Activated naive CD4-positive, alpha-beta T cell treated with anti-CD3 and anti-CD28 coated beads, Interleukin-2, amount 50 U/mL, for 24 hours (primary cell): Measurements from ENCODE around the gene AP3B1.

Experiments used
- H3K27ac Mint-ChIP-seq: one replicate; pipeline ENCODE4 v1.8.0; 2021; ENCODE audit warnings: mild to moderate bottlenecking, mixed read lengths
- H3K27me3 Mint-ChIP-seq: one replicate; pipeline ENCODE4 v1.8.0; 2021; ENCODE audit warnings: mixed read lengths
- H3K36me3 Mint-ChIP-seq: one replicate; pipeline ENCODE4 v1.8.0; 2021; ENCODE audit warnings: mixed read lengths
- H3K4me1 Mint-ChIP-seq: one replicate; pipeline ENCODE4 v1.8.0; 2021; ENCODE audit warnings: mixed read lengths
- H3K4me3 Mint-ChIP-seq: one replicate; pipeline ENCODE4 v1.8.0; 2021; ENCODE audit warnings: mild to moderate bottlenecking, mixed read lengths
- H3K9me3 Mint-ChIP-seq: one replicate; pipeline ENCODE4 v1.8.0; 2021; ENCODE audit warnings: mixed read lengths

AP3B1 gene

GRCh38 chr5:77986261-77986660 lies 308.2 kb downstream of the AP3B1 start:
- Mint-ChIP-seq H3K27ac (no peak overlapping the region), H3K9me3 (no peaks in the 10 kb centered on the region), H3K27me3 (no peaks in the 10 kb centered on the region), H3K36me3 (no peaks in the 10 kb centered on the region), H3K4me1 (no peaks in the 10 kb centered on the region), H3K4me3 (no peak overlapping the region)

- Mint-ChIP-seq H3K4me1 (no peaks in the 10 kb centered on the region), H3K27ac (no peak overlapping the region), H3K27me3 (peaks cover 2% of the 10 kb centered on the region), H3K36me3 (no peaks in the 10 kb centered on the region), H3K4me3 (no peak overlapping the region), H3K9me3 (no peaks in the 10 kb centered on the region)
Observed at GRCh38 chr5:77985247-77985646, 309.3 kb downstream of the AP3B1 start.

GRCh38 chr5:77984587-77984986 lies 309.9 kb downstream of the AP3B1 start:
- Mint-ChIP-seq H3K4me1 (no peaks in the 10 kb centered on the region), H3K27me3 (peaks cover 4% of the 10 kb centered on the region), H3K9me3 (no peaks in the 10 kb centered on the region), H3K4me3 (no peak overlapping the region), H3K36me3 (no peaks in the 10 kb centered on the region), H3K27ac (no peak overlapping the region)

- peaks cover 8% of the 10 kb centered on the region for H3K27me3 Mint-ChIP-seq
- H3K9me3 Mint-ChIP-seq, result no peaks in the 10 kb centered on the region
- no peak overlapping the region for H3K4me3 Mint-ChIP-seq
- H3K36me3 Mint-ChIP-seq, result no peaks in the 10 kb centered on the region
- no peaks in the 10 kb centered on the region for H3K4me1 Mint-ChIP-seq
- H3K27ac Mint-ChIP-seq, result no peak overlapping the region
Observed at GRCh38 chr5:77983482-77984199, 310.9 kb downstream of the AP3B1 start.

- H3K36me3 Mint-ChIP-seq, result peaks cover 5% of the 10 kb centered on the region
- H3K9me3 Mint-ChIP-seq, result no peaks in the 10 kb centered on the region
- no peak overlapping the region for H3K4me3 Mint-ChIP-seq
- peaks cover 12% of the 10 kb centered on the region for H3K27me3 Mint-ChIP-seq
- H3K4me1 Mint-ChIP-seq, result no peaks in the 10 kb centered on the region
- no peak overlapping the region for H3K27ac Mint-ChIP-seq
Observed at GRCh38 chr5:77981820-77982219, 312.7 kb downstream of the AP3B1 start.

- peaks cover 5% of the 10 kb centered on the region for H3K36me3 Mint-ChIP-seq
- H3K4me1 Mint-ChIP-seq, result peaks cover 14% of the 10 kb centered on the region
- H3K9me3 Mint-ChIP-seq, result no peaks in the 10 kb centered on the region
- H3K4me3 Mint-ChIP-seq, result no peak overlapping the region
- peaks cover 43% of the 10 kb centered on the region for H3K27me3 Mint-ChIP-seq
- no peak overlapping the region for H3K27ac Mint-ChIP-seq
Observed at GRCh38 chr5:77974576-77974975, 319.9 kb downstream of the AP3B1 start.

- H3K27ac Mint-ChIP-seq, result no peak overlapping the region
- peaks cover 14% of the 10 kb centered on the region for H3K4me1 Mint-ChIP-seq
- peaks cover 5% of the 10 kb centered on the region for H3K36me3 Mint-ChIP-seq
- peaks cover 41% of the 10 kb centered on the region for H3K27me3 Mint-ChIP-seq
- H3K9me3 Mint-ChIP-seq, result no peaks in the 10 kb centered on the region
- peak overlapping the region; percentile 67 for H3K4me3 Mint-ChIP-seq
Observed at GRCh38 chr5:77973253-77973609, 321.3 kb downstream of the AP3B1 start.

- peaks cover 3% of the 10 kb centered on the region for H3K36me3 Mint-ChIP-seq
- no peaks in the 10 kb centered on the region for H3K9me3 Mint-ChIP-seq
- peak overlapping the region; percentile 78 for H3K4me3 Mint-ChIP-seq
- peak overlapping the region; percentile 47 for H3K27ac Mint-ChIP-seq
- peaks cover 41% of the 10 kb centered on the region for H3K27me3 Mint-ChIP-seq
- peaks cover 14% of the 10 kb centered on the region for H3K4me1 Mint-ChIP-seq
Observed at GRCh38 chr5:77972469-77973252, 321.8 kb downstream of the AP3B1 start.

GRCh38 chr5:77971776-77972468 lies 322.6 kb downstream of the AP3B1 start:
- peaks cover under 1% of the 10 kb centered on the region for H3K36me3 Mint-ChIP-seq
- H3K9me3 Mint-ChIP-seq, result no peaks in the 10 kb centered on the region
- peaks cover 38% of the 10 kb centered on the region for H3K27me3 Mint-ChIP-seq
- peak overlapping the region; percentile 78 for H3K4me3 Mint-ChIP-seq
- peaks cover 14% of the 10 kb centered on the region for H3K4me1 Mint-ChIP-seq
- peak overlapping the region; percentile 47 for H3K27ac Mint-ChIP-seq

GRCh38 chr5:77970891-77971290 lies 323.6 kb downstream of the AP3B1 start:
- Mint-ChIP-seq H3K36me3 (no peaks in the 10 kb centered on the region), H3K27ac (no peak overlapping the region), H3K27me3 (peaks cover 37% of the 10 kb centered on the region), H3K4me3 (no peak overlapping the region), H3K4me1 (peaks cover 14% of the 10 kb centered on the region), H3K9me3 (no peaks in the 10 kb centered on the region)

GRCh38 chr5:77963795-77964194 lies 330.7 kb downstream of the AP3B1 start:
- Mint-ChIP-seq H3K9me3 (no peaks in the 10 kb centered on the region), H3K27ac (no peak overlapping the region), H3K36me3 (peaks cover 2% of the 10 kb centered on the region), H3K27me3 (peaks cover 10% of the 10 kb centered on the region), H3K4me3 (no peak overlapping the region), H3K4me1 (peaks cover 17% of the 10 kb centered on the region)

GRCh38 chr5:77960863-77961396 lies 333.6 kb downstream of the AP3B1 start:
- H3K36me3 Mint-ChIP-seq, result peaks cover 2% of the 10 kb centered on the region
- peaks cover 16% of the 10 kb centered on the region for H3K27me3 Mint-ChIP-seq

GRCh38 chr5:77960305-77960704 lies 334.2 kb downstream of the AP3B1 start:
- peaks cover 2% of the 10 kb centered on the region for H3K36me3 Mint-ChIP-seq
- no peaks in the 10 kb centered on the region for H3K9me3 Mint-ChIP-seq
- no peak overlapping the region for H3K4me3 Mint-ChIP-seq
- peaks cover 19% of the 10 kb centered on the region for H3K27me3 Mint-ChIP-seq
- H3K27ac Mint-ChIP-seq, result peak overlapping the region; percentile 15
- H3K4me1 Mint-ChIP-seq, result peaks cover 26% of the 10 kb centered on the region

More at GRCh38 chr5:77960863-77961396, 333.6 kb downstream of the AP3B1 start:
- H3K9me3 Mint-ChIP-seq, result no peaks in the 10 kb centered on the region
- H3K4me1 Mint-ChIP-seq, result peaks cover 26% of the 10 kb centered on the region
- no peak overlapping the region for H3K27ac Mint-ChIP-seq
- H3K4me3 Mint-ChIP-seq, result no peak overlapping the region

GRCh38 chr5:77958642-77959330 lies 335.7 kb downstream of the AP3B1 start:
- Mint-ChIP-seq H3K27me3 (peaks cover 24% of the 10 kb centered on the region), H3K9me3 (no peaks in the 10 kb centered on the region), H3K27ac (no peak overlapping the region)

GRCh38 chr5:77957931-77958521 lies 336.5 kb downstream of the AP3B1 start:
- Mint-ChIP-seq H3K4me3 (peak overlapping the region; percentile 11), H3K27me3 (peaks cover 24% of the 10 kb centered on the region), H3K36me3 (peaks cover 2% of the 10 kb centered on the region), H3K9me3 (no peaks in the 10 kb centered on the region), H3K4me1 (peaks cover 26% of the 10 kb centered on the region), H3K27ac (no peak overlapping the region)

More at GRCh38 chr5:77958642-77959330, 335.7 kb downstream of the AP3B1 start:
- peaks cover 26% of the 10 kb centered on the region for H3K4me1 Mint-ChIP-seq
- no peak overlapping the region for H3K4me3 Mint-ChIP-seq
- H3K36me3 Mint-ChIP-seq, result peaks cover 2% of the 10 kb centered on the region
